Measurements from ENCODE around the gene TENM4.
"Not testable (repeated sequence)": the region's sequence is repeated elsewhere in the genome, so short reads cannot be mapped to it uniquely, and the experiment has no call there.

Gene TENM4

GRCh38 chr11:79200398-79201070 lies 240.3 kb downstream of the TENM4 start:
- DNase-seq = peak; percentile 16

GRCh38 chr11:79199729-79200354 lies 241.0 kb downstream of the TENM4 start:
- DNase-seq = no peak

- DNase-seq = peak; percentile 47
These were observed 242.0 kb downstream of the TENM4 start for GRCh38 chr11:79198898-79199250.

- no peak for DNase-seq
These were observed 242.5 kb downstream of the TENM4 start for GRCh38 chr11:79198203-79198897.

- DNase-seq = no peak
These were observed 243.9 kb downstream of the TENM4 start for GRCh38 chr11:79196950-79197349.

- no peak for DNase-seq
These were observed 245.6 kb downstream of the TENM4 start for GRCh38 chr11:79195209-79195608.

- no peak for DNase-seq
These were observed 247.0 kb downstream of the TENM4 start for GRCh38 chr11:79193663-79194310.

- no peak for DNase-seq
These were observed 248.0 kb downstream of the TENM4 start for GRCh38 chr11:79192836-79193235.

- not testable (repeated sequence) for DNase-seq
These were observed 249.1 kb downstream of the TENM4 start for GRCh38 chr11:79191716-79192115.

GRCh38 chr11:79190553-79190952 lies 250.3 kb downstream of the TENM4 start:
- DNase-seq = not testable (repeated sequence)

- DNase-seq = no peak
These were observed 251.2 kb downstream of the TENM4 start for GRCh38 chr11:79189601-79190000.

- DNase-seq = no peak
These were observed 251.8 kb downstream of the TENM4 start for GRCh38 chr11:79189055-79189454.

- no peak for DNase-seq
These were observed 254.2 kb downstream of the TENM4 start for GRCh38 chr11:79186669-79187068.

GRCh38 chr11:79185351-79185750 lies 255.5 kb downstream of the TENM4 start:
- DNase-seq = no peak

- no peak for DNase-seq
These were observed 256.5 kb downstream of the TENM4 start for GRCh38 chr11:79184285-79184684.

- peak; percentile 96 for DNase-seq
These were observed 258.0 kb downstream of the TENM4 start for GRCh38 chr11:79182794-79183193.

- DNase-seq = peak; percentile 27
These were observed 261.7 kb downstream of the TENM4 start for GRCh38 chr11:79179087-79179486.

GRCh38 chr11:79174045-79175008 lies 266.5 kb downstream of the TENM4 start:
- peak; percentile 53 for DNase-seq

- DNase-seq = peak; percentile 83
These were observed 267.2 kb downstream of the TENM4 start for GRCh38 chr11:79173615-79174014.

GRCh38 chr11:79170321-79170720 lies 270.5 kb downstream of the TENM4 start:
- peak; percentile 58 for DNase-seq

- DNase-seq = no peak
These were observed 272.2 kb downstream of the TENM4 start for GRCh38 chr11:79168530-79169110.

All from fibroblast of skin of right biceps (primary cell).